Measurements from ENCODE around the gene KCNH1. TPM values are rescaled to one million over a fixed set of nuclear protein-coding genes. Genes with fewer than 3 reads are reported as not detected.

Gene KCNH1
- total and polyA plus RNA-seq, 4 donors = 0.02 to 0.31 TPM; not detected in 2

- no peaks in the 10 kb centered on the region for H3K4me1 ChIP-seq (ENCODE audit: control insufficient read depth in 5 of 5, insufficient read depth in 5 of 5, low read length in 5 of 5)
- H3K4me3 ChIP-seq = no peak overlapping the region
- DNase-seq (no peak), ATAC-seq (ENCODE audit: insufficient read depth, low FRiP score) (no peak)
- no peaks in the 10 kb centered on the region for H3K36me3 ChIP-seq (ENCODE audit: control insufficient read depth in 4 of 4, insufficient read depth in 4 of 4, low read length in 4 of 4)
- WGBS, 2 donors = 30 to 65% methylated on average over 2 of the region's 2 CpGs
- peaks cover 0 to 2% (median 0%) of the 10 kb centered on the region in 3 donors for H3K27me3 ChIP-seq (ENCODE audit: control insufficient read depth in 3 of 3, insufficient read depth in 3 of 3, low read length in 2 of 3)
- TF ChIP-seq CTCF (IDR thresholded peaks at IDR 0.05; ENCODE audit: control extremely low read depth, extremely low read depth) = no peak
- H3K9me3 ChIP-seq (ENCODE audit: control insufficient read depth in 4 of 4, insufficient read depth in 3 of 4, low read length in 3 of 4) = no peaks in the 10 kb centered on the region
- no peak overlapping the region for H3K9ac ChIP-seq (ENCODE audit: insufficient read depth in 1 of 2, low read length in 2 of 2)
- H3K27ac ChIP-seq (ENCODE audit: low read depth in 1 of 2, low read length in 1 of 2) = no peak overlapping the region
Measured at GRCh38 chr1:210727709-210728108, 406.2 kb downstream of the KCNH1 start.

- H3K4me3 ChIP-seq = no peak overlapping the region
- TF ChIP-seq CTCF (IDR thresholded peaks at IDR 0.05; ENCODE audit: control extremely low read depth, extremely low read depth) = no peak
- H3K36me3 ChIP-seq (ENCODE audit: control insufficient read depth in 4 of 4, insufficient read depth in 4 of 4, low read length in 4 of 4) = no peaks in the 10 kb centered on the region
- ATAC-seq (ENCODE audit: insufficient read depth, low FRiP score) (no peak), DNase-seq (peak; percentile 58 to 67 (median 66))
- no peaks in the 10 kb centered on the region for H3K9me3 ChIP-seq (ENCODE audit: control insufficient read depth in 4 of 4, insufficient read depth in 3 of 4, low read length in 3 of 4)
- peaks cover 0 to 2% (median 0%) of the 10 kb centered on the region in 3 donors for H3K27me3 ChIP-seq (ENCODE audit: control insufficient read depth in 3 of 3, insufficient read depth in 3 of 3, low read length in 2 of 3)
- no peak overlapping the region for H3K27ac ChIP-seq (ENCODE audit: low read depth in 1 of 2, low read length in 1 of 2)
- no peak overlapping the region for H3K9ac ChIP-seq (ENCODE audit: insufficient read depth in 1 of 2, low read length in 2 of 2)
- no peaks in the 10 kb centered on the region for H3K4me1 ChIP-seq (ENCODE audit: control insufficient read depth in 5 of 5, insufficient read depth in 5 of 5, low read length in 5 of 5)
- 2% methylated on average over 2 of the region's 2 CpGs for WGBS, 2 donors
Measured at GRCh38 chr1:210726621-210727020, 407.3 kb downstream of the KCNH1 start.

GRCh38 chr1:210724768-210725167 lies 409.2 kb downstream of the KCNH1 start:
- no peaks in the 10 kb centered on the region for H3K9me3 ChIP-seq (ENCODE audit: control insufficient read depth in 4 of 4, insufficient read depth in 3 of 4, low read length in 3 of 4)
- no peak for DNase-seq
- H3K36me3 ChIP-seq (ENCODE audit: control insufficient read depth in 4 of 4, insufficient read depth in 4 of 4, low read length in 4 of 4) = no peaks in the 10 kb centered on the region
- ATAC-seq (ENCODE audit: insufficient read depth, low FRiP score) = no peak
- H3K9ac ChIP-seq (ENCODE audit: insufficient read depth in 1 of 2, low read length in 2 of 2) = no peak overlapping the region
- WGBS, 2 donors = 82 to 85% methylated on average over 2 of the region's 2 CpGs
- H3K27ac ChIP-seq (ENCODE audit: low read depth in 1 of 2, low read length in 1 of 2) = no peak overlapping the region
- H3K27me3 ChIP-seq (ENCODE audit: control insufficient read depth in 3 of 3, insufficient read depth in 3 of 3, low read length in 2 of 3) = no peaks in the 10 kb centered on the region
- no peak for TF ChIP-seq CTCF (IDR thresholded peaks at IDR 0.05; ENCODE audit: control extremely low read depth, extremely low read depth)
- H3K4me3 ChIP-seq = no peak overlapping the region
- H3K4me1 ChIP-seq (ENCODE audit: control insufficient read depth in 5 of 5, insufficient read depth in 5 of 5, low read length in 5 of 5) = no peaks in the 10 kb centered on the region

GRCh38 chr1:210723646-210724045 lies 410.3 kb downstream of the KCNH1 start:
- H3K27ac ChIP-seq (ENCODE audit: low read depth in 1 of 2, low read length in 1 of 2) = no peak overlapping the region
- no peak overlapping the region for H3K9ac ChIP-seq (ENCODE audit: insufficient read depth in 1 of 2, low read length in 2 of 2)
- 39 to 51% methylated on average over 4 of the region's 4 CpGs for WGBS, 2 donors

More at GRCh38 chr1:210723646-210724045, 410.3 kb downstream of the KCNH1 start:
- H3K36me3 ChIP-seq (ENCODE audit: control insufficient read depth in 4 of 4, insufficient read depth in 4 of 4, low read length in 4 of 4) = no peaks in the 10 kb centered on the region
- TF ChIP-seq CTCF (IDR thresholded peaks at IDR 0.05; ENCODE audit: control extremely low read depth, extremely low read depth) = no peak
- no peaks in the 10 kb centered on the region for H3K4me1 ChIP-seq (ENCODE audit: control insufficient read depth in 5 of 5, insufficient read depth in 5 of 5, low read length in 5 of 5)
- H3K4me3 ChIP-seq = no peak overlapping the region
- ATAC-seq (ENCODE audit: insufficient read depth, low FRiP score) (no peak), DNase-seq (no peak)
- no peaks in the 10 kb centered on the region for H3K9me3 ChIP-seq (ENCODE audit: control insufficient read depth in 4 of 4, insufficient read depth in 3 of 4, low read length in 3 of 4)
- H3K27me3 ChIP-seq (ENCODE audit: control insufficient read depth in 3 of 3, insufficient read depth in 3 of 3, low read length in 2 of 3) = no peaks in the 10 kb centered on the region

Measured in lung (tissue), 12 donors.